Esophagus squamous epithelium (tissue), 4 donors: Measurements from ENCODE around the gene ALX4.

Experiments used
- CTCF ChIP-seq, 6 experiments: fragments of 450-650 bp in 4 of 6; fragments of 200-600 bp in 2 of 6; sonication (generic) in 2 of 6; IDR thresholded peaks; one replicate each; pipeline ENCODE4 v1.5.1; 2016 to 2019; ENCODE audit warnings: antibody characterized with exemption in 6 of 6, mild to moderate bottlenecking in 4 of 6, moderate library complexity in 4 of 6
- POLR2A ChIP-seq, 4 donors: fragments of 450-650 bp; IDR thresholded peaks; one replicate each; pipeline ENCODE4 v1.6.1; 2017; ENCODE audit warnings: antibody characterized with exemption in 4 of 4, mild to moderate bottlenecking in 4 of 4, moderate library complexity in 3 of 4

GRCh38 chr11:44266056-44266780 lies 43.7 kb downstream of the ALX4 start:
- TF ChIP-seq CTCF (IDR thresholded peaks at IDR 0.05) = no peak
- no peak for TF ChIP-seq POLR2A (IDR thresholded peaks at IDR 0.05)
